Testis (tissue), 3 donors: ENCODE data around the gene GLRA1. TPM values are rescaled to one million over a fixed set of nuclear protein-coding genes. Genes with fewer than 3 reads are reported as not detected.

Source experiments
- DNase-seq: peaks from one replicate; pipeline ENCODE4 v3.0.0-alpha.2; 2019
- H3K27ac ChIP-seq, 2 donors: fragments of 200-600 bp; sonication (generic); one replicate each; pipeline ENCODE4 v1.5.1; 2019
- H3K27me3 ChIP-seq: fragments of 200-600 bp; sonication (generic); one replicate; pipeline ENCODE4 v1.5.1; 2019
- H3K36me3 ChIP-seq: fragments of 200-600 bp; sonication (generic); one replicate; pipeline ENCODE4 v1.5.1; 2017; ENCODE audit warnings: low read depth; ENCODE audit errors: missing control alignments
- H3K4me1 ChIP-seq: fragments of 200-600 bp; sonication (generic); one replicate; pipeline ENCODE4 v1.5.1; 2019
- H3K4me3 ChIP-seq, 2 donors: fragments of 200-600 bp; sonication (generic); one replicate each; pipeline ENCODE4 v1.5.1; 2017 to 2019
- H3K9me3 ChIP-seq: fragments of 200-600 bp; sonication (generic); one replicate; pipeline ENCODE4 v1.5.1; 2017
- POLR2A ChIP-seq: fragments of 450-650 bp; IDR thresholded peaks from one replicate; pipeline ENCODE4 v1.6.1; 2017; ENCODE audit warnings: antibody characterized with exemption, mild to moderate bottlenecking, moderate library complexity
- WGBS, 2 donors: methylation state at CpG; one replicate each; pipeline ENCODE4 v1.1.5; 2018; 5-methylcytosine and 5-hydroxymethylcytosine counted together
- intact Hi-C: fragments of 100-400 bp; cut with DNase I; formaldehyde crosslinking; loops from one replicate; pipeline ENCODE4 v1.15.1; 2023; ENCODE audit warnings: low total_unique reads
- polyA plus RNA-seq: library from polyadenylated mRNA; stranded (reverse); fragments of 350-450 nt; fragmentation: Illumina TruSeq; extraction: RNeasy Lipid Tissue Mini Kit (QIAGEN cat#74804); gene quantifications from one replicate; pipeline ENCODE4 v1.2.3, GENCODE V29; 2014; ENCODE audit warnings: low read depth, low replicate concordance; ENCODE audit not compliant: insufficient read depth
- total RNA-seq, 2 donors: library from RNA; depleted of rRNA; stranded (reverse); fragments of >200 nt; gene quantifications; one replicate each; pipeline ENCODE4 v1.2.3, GENCODE V29; 2016
- TF ChIP-seq, protein P1 (sequence below), 3 experiments: fragments of 450-650 bp in 2 of 3; fragments of 200-600 bp in 1 of 3; sonication (generic) in 1 of 3; IDR thresholded peaks; one replicate each; pipeline ENCODE4 v1.5.1; 2016 to 2019; ENCODE audit warnings: antibody characterized with exemption in 3 of 3, mild to moderate bottlenecking in 2 of 3, moderate library complexity in 1 of 3

The GLRA1 gene
- total and polyA plus RNA-seq, 3 donors from 2014 or later: not detected

DNA sequence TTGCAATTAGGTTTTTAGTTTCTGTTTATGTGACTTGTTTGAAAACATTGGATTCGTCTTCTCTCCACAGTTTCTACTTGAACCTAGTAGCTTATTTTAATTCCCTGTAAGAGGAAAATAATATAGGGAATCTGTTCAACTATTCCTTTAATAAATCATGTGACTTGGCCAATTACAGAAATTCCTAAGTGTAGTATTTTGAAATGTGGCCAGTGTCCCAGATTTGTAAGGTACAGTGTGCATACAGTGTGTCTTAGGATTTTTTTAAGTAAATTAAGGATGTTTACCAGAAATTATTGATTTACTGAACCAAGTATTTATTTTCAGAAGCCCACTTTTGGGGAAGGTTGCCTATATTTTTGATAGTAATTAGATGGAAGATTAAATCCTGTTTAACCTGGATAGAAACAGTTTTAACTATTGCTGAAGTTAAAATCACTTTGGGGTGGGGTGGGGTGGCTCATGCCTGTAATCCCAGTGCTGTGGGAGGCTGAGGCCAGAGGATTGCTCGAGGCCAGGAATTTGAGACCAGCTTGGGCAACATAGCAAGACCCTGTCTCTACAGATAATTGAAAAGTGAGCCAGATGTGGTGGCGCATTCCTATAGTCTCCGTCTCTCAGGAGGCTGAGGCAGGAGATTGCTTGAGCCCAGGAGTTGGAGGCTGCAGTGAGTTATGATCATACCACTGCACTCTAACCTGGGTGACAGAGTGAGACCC is 116.0 kb downstream of the GLRA1 start:
- intact Hi-C loops: no loop called here
- TF ChIP-seq, protein P1, sequence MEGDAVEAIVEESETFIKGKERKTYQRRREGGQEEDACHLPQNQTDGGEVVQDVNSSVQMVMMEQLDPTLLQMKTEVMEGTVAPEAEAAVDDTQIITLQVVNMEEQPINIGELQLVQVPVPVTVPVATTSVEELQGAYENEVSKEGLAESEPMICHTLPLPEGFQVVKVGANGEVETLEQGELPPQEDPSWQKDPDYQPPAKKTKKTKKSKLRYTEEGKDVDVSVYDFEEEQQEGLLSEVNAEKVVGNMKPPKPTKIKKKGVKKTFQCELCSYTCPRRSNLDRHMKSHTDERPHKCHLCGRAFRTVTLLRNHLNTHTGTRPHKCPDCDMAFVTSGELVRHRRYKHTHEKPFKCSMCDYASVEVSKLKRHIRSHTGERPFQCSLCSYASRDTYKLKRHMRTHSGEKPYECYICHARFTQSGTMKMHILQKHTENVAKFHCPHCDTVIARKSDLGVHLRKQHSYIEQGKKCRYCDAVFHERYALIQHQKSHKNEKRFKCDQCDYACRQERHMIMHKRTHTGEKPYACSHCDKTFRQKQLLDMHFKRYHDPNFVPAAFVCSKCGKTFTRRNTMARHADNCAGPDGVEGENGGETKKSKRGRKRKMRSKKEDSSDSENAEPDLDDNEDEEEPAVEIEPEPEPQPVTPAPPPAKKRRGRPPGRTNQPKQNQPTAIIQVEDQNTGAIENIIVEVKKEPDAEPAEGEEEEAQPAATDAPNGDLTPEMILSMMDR (IDR thresholded peaks at IDR 0.05): no peak
- Histone ChIP-seq H3K27me3 (no peaks in the 10 kb centered on the region), H3K27ac (no peak overlapping the region), H3K36me3 (no peaks in the 10 kb centered on the region), H3K4me3 (no peak overlapping the region), H3K4me1 (no peaks in the 10 kb centered on the region), H3K9me3 (no peaks in the 10 kb centered on the region)
- no peak for DNase-seq
- WGBS, 2 donors: 77 to 86% methylated on average over 4 of the region's 4 CpGs

DNA sequence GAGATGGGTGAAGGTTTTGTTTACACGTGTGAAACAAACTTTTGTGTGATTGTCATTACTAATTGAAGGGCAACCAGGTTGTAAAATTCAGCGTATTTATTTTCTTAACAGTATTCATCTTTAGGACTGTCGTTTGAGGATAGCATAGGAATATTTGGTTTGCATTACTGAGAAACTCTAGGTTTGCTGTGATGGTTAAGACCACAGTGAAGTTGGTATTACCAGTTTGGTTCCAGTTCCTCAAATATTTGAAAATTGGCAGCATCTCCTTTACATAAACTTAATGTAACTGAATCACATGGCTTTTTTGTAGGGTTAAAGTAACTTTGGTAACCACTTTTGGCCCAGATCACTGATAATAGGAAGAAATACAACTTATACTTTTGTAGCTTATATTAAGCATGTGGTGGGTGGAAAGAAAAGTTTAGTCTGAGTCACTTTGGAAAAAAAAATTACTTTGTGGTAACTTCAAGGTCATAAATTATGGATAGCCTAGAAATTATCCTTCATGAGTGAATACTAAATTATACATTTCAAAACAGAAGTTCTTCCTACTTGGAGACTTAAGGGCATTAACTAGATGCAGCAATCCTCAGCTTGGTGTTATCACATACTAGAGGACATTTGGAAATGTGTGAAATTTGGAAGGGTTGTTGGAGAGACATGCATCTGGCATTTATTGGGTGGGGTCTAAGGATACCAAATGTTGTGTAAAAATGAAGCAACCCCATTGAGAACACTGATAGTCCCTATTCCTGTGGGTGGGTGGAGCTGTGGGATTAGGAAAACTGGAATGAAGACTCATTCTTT is 119.0 kb downstream of the GLRA1 start:
- no peak overlapping the region for H3K4me3 ChIP-seq
- TF ChIP-seq POLR2A: no peak
- TF ChIP-seq, protein P1 (IDR thresholded peaks at IDR 0.05): no peak
- WGBS, 2 donors: 86 to 95% methylated on average over 3 of the region's 3 CpGs
- no peaks in the 10 kb centered on the region for H3K4me1 ChIP-seq
- intact Hi-C loops: no loop called here
- H3K27ac ChIP-seq: no peak overlapping the region
- H3K27me3 ChIP-seq: no peaks in the 10 kb centered on the region
- no peaks in the 10 kb centered on the region for H3K9me3 ChIP-seq
- no peaks in the 10 kb centered on the region for H3K36me3 ChIP-seq
- no peak for DNase-seq

DNA sequence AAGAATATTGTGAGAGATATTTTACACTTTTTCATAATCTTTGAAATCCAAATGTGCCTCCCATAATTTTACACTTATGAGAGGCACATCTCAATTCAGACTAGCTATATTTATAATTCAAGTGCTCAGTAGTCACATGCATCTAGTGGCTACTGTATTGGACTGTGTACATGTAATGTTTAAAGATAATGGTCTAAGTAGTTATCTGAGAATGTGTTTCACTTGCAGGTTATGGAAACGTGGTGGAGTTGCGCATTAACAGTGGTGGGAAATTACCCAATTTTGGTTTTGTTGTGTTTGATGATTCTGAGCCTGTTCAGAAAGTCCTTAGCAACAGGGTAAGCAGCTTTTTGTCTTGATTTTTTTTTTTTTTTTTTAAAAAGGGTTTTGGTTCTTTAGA is 124.1 kb downstream of the GLRA1 start:
- Histone ChIP-seq H3K27ac (no peak overlapping the region), H3K4me1 (no peaks in the 10 kb centered on the region), H3K4me3 (no peak overlapping the region), H3K36me3 (no peaks in the 10 kb centered on the region), H3K9me3 (no peaks in the 10 kb centered on the region), H3K27me3 (no peaks in the 10 kb centered on the region)
- no peak for TF ChIP-seq POLR2A
- TF ChIP-seq, protein P1 (IDR thresholded peaks at IDR 0.05): no peak
- intact Hi-C loops: no loop called here
- no peak for DNase-seq
- 80 to 86% methylated on average over 2 of the region's 2 CpGs for WGBS, 2 donors

DNA sequence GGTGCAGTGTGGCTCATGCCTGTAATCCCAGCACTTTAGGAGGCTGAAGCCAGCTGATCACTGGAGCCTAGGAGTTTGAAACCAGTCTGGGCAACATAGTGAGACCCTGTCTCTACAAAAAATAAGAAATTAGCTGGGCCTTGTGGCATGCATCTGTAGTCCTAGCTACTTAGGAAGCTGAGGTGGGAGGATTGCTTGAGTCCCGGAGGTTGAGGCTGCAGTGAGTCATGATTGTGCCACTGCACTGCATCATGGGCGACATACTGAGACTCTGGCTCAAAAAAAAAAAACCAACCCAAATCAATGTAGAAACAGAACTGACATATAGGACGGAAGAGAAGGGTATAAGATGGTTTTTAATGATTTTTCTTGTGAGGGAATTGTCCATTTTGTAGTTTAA is 125.2 kb downstream of the GLRA1 start:
- no peak for DNase-seq
- Histone ChIP-seq H3K9me3 (no peaks in the 10 kb centered on the region), H3K36me3 (no peaks in the 10 kb centered on the region), H3K4me3 (no peak overlapping the region), H3K27me3 (no peaks in the 10 kb centered on the region), H3K4me1 (no peaks in the 10 kb centered on the region), H3K27ac (no peak overlapping the region)
- intact Hi-C loops: no loop called here
- WGBS, 2 donors: 82 to 85% methylated on average over 3 of the region's 3 CpGs
- TF ChIP-seq, protein P1 (IDR thresholded peaks at IDR 0.05): no peak
- no peak for TF ChIP-seq POLR2A
